K562 (cell line): ENCODE data around the gene FAM114A1. TPM values are rescaled to one million over a fixed set of nuclear protein-coding genes. Genes with fewer than 3 reads are reported as not detected.

Experiments used
- ATAC-seq: fragments of 200-7000 bp; cut with Tn5 transposase; 3 replicates; pipeline ENCODE4 v1.9.1; 2020; ENCODE audit warnings: moderate library complexity
- BruUV-seq: library from RNA; stranded (reverse); fragments of 400-500 nt; replicated peaks from 2 replicates; lab custom pipeline; 2021; lab: Mats Ljungman, UMichigan
- CTCF ChIA-PET: fragments of 300-600 bp; formaldehyde crosslinking; extraction: SDS; loops from one replicate; lab custom pipeline; 2021; ENCODE audit warnings: low intra/inter-chr PET ratio; lab: Yijun Ruan, JAX
- POLR2A ChIA-PET: fragments of 300-600, 350-650 bp; sonication (Branson Sonifier 250); formaldehyde crosslinking; extraction: SDS; loops from one replicate; lab custom pipeline; 2021; ENCODE audit warnings: antibody characterized with exemption, inconsistent platforms; lab: Yijun Ruan, JAX
- DNase-seq, 4 experiments: peaks; one replicate each; pipeline versions ENCODE4 v3.0.0 to v3.0.0-alpha.2; 2011 to 2018; ENCODE audit warnings: low spot score in 3 of 4, mixed read lengths in 3 of 4; ENCODE audit errors: extremely low read depth in 1 of 4
- FAIRE-seq: peaks from 2 replicates; lab custom pipeline; 2011; peaks lifted over from hg19 to GRCh38; lab: Jason Lieb, UNC
- H2AFZ ChIP-seq: 2 replicates; pipeline ENCODE4 v1.6.0; 2011; ENCODE audit warnings: low read depth, low read length, control low read depth, inconsistent platforms
- H3K27ac ChIP-seq: fragments of 200-600 bp; 3 replicates; pipeline ENCODE4 v1.8.0; 2011; ENCODE audit warnings: low read depth, mild to moderate bottlenecking, control low read depth, inconsistent platforms, low read length, moderate library complexity, mixed read lengths; ENCODE audit errors: extremely low read depth
- H3K27me3 ChIP-seq, 2 experiments: fragments of 300-600 bp in 1 of 2; 2 replicates in 1 of 2; 3 replicates in 1 of 2; pipeline versions ENCODE4 v1.6.0 to v1.8.0; 2011; ENCODE audit warnings: inconsistent platforms in 2 of 2, low read length in 2 of 2, mild to moderate bottlenecking in 1 of 2, mixed read lengths in 1 of 2, moderate library complexity in 1 of 2; ENCODE audit not compliant: control insufficient read depth in 2 of 2, insufficient read depth in 2 of 2
- H3K36me3 ChIP-seq: fragments of 300-600 bp; 3 replicates; pipeline ENCODE4 v1.8.0; 2011; ENCODE audit warnings: mild to moderate bottlenecking, low read length, inconsistent platforms; ENCODE audit not compliant: control insufficient read depth, insufficient read depth
- H3K4me1 ChIP-seq, 2 experiments: fragments of 200-600 bp in 1 of 2; replicated peaks in 1 of 2; 2 replicates in 1 of 2; 3 replicates in 1 of 2; pipeline versions ENCODE4 v1.5.1 to v1.8.0; 2011; ENCODE audit warnings: inconsistent platforms in 2 of 2, low read length in 2 of 2, mild to moderate bottlenecking in 1 of 2, mixed read lengths in 1 of 2, moderate library complexity in 1 of 2; ENCODE audit not compliant: control insufficient read depth in 2 of 2, insufficient read depth in 2 of 2
- H3K4me2 ChIP-seq: 2 replicates; pipeline ENCODE4 v1.6.1; 2011; ENCODE audit warnings: low read length, control low read depth, inconsistent platforms, mixed read lengths; ENCODE audit not compliant: insufficient read depth
- H3K4me3 ChIP-seq: fragments of 200-600 bp; sonication (generic), shearing (Covaris generic); 2 replicates; pipeline ENCODE4 v1.5.1; 2016; ENCODE audit warnings: control low read depth, inconsistent platforms
- H3K79me2 ChIP-seq: fragments of 200-600 bp; 3 replicates; pipeline ENCODE4 v1.8.0; 2011; ENCODE audit warnings: low read length, inconsistent platforms; ENCODE audit not compliant: control insufficient read depth, insufficient read depth
- H3K9ac ChIP-seq, 2 experiments: 2 replicates each; pipeline versions ENCODE4 v1.6.0 to v1.6.1; 2011; ENCODE audit warnings: low read depth in 2 of 2, low read length in 2 of 2, control low read depth in 1 of 2, inconsistent platforms in 1 of 2, mild to moderate bottlenecking in 1 of 2, mixed read lengths in 1 of 2; ENCODE audit not compliant: insufficient read depth in 1 of 2
- H3K9me1 ChIP-seq: one replicate; pipeline ENCODE4 v1.6.0; 2011; ENCODE audit warnings: inconsistent platforms, mild to moderate bottlenecking, low read length, moderate library complexity; ENCODE audit not compliant: control insufficient read depth, insufficient read depth
- H3K9me3 ChIP-seq: replicated peaks from 2 replicates; pipeline ENCODE4 v1.5.1; 2011; ENCODE audit warnings: low read depth, low read length, inconsistent platforms; ENCODE audit not compliant: control insufficient read depth, insufficient read depth
- H4K20me1 ChIP-seq: replicated peaks from 2 replicates; pipeline ENCODE4 v1.6.1; 2011; ENCODE audit warnings: low read length, inconsistent platforms, mixed read lengths; ENCODE audit not compliant: control insufficient read depth, insufficient read depth
- BRD9 ChIP-seq: fragments of 450-650 bp; IDR thresholded peaks from 2 replicates; pipeline ENCODE4 v1.6.1; 2018; ENCODE audit warnings: low read depth; ENCODE audit not compliant: partially characterized antibody
- CBX5 ChIP-seq: IDR thresholded peaks from 2 replicates; pipeline ENCODE4 v1.6.1; 2014; ENCODE audit warnings: low read depth, borderline replicate concordance
- CC2D1A ChIP-seq: fragments of 450-650 bp; IDR thresholded peaks from 2 replicates; pipeline ENCODE4 v1.6.1; 2017; ENCODE audit warnings: mild to moderate bottlenecking
- CEBPG ChIP-seq, 3 experiments: fragments of 200-800 bp in 1 of 3; sonication (Bioruptor generic) in 1 of 3; sonication (generic) in 1 of 3; formaldehyde crosslinking in 1 of 3; IDR thresholded peaks in 2 of 3; conservative IDR thresholded peaks in 1 of 3; 2 replicates each; pipeline versions ENCODE4 v1.6.1 to v1.8.0; 2016 to 2022; ENCODE audit warnings: missing compliant biosample characterization in 2 of 3, missing genetic modification characterization in 2 of 3, mild to moderate bottlenecking in 1 of 3, missing genetic modification reagents in 1 of 3
- CREM ChIP-seq: IDR thresholded peaks from 2 replicates; pipeline ENCODE4 v1.6.1; 2014; ENCODE audit warnings: antibody characterized with exemption, low read depth
- ESRRB ChIP-seq: fragments of 250-450 bp; sonication (Bioruptor Pico); IDR thresholded peaks from 2 replicates; pipeline ENCODE4 v1.5.0; 2020; ENCODE audit warnings: mild to moderate bottlenecking, moderate library complexity, borderline replicate concordance
- HSF4 ChIP-seq: fragments of 250-450 bp; sonication (Bioruptor Pico); IDR thresholded peaks from 2 replicates; pipeline ENCODE4 v2.1.2; 2022; ENCODE audit warnings: mild to moderate bottlenecking, moderate library complexity, borderline replicate concordance
- MYBL2 ChIP-seq, 2 experiments: fragments of 450-650 bp in 1 of 2; sonication (generic) in 1 of 2; formaldehyde crosslinking in 1 of 2; IDR thresholded peaks; 2 replicates each; pipeline versions ENCODE4 v1.6.1 to v1.8.1; 2017 to 2022; ENCODE audit warnings: borderline replicate concordance in 1 of 2, inconsistent platforms in 1 of 2, low read depth in 1 of 2, mild to moderate bottlenecking in 1 of 2, missing genetic modification reagents in 1 of 2, moderate library complexity in 1 of 2
- NELFE ChIP-seq: IDR thresholded peaks from 2 replicates; pipeline ENCODE4 v1.6.1; 2011; ENCODE audit warnings: mild to moderate bottlenecking; ENCODE audit not compliant: insufficient read depth, insufficient read length
- RAD21 ChIP-seq, 2 experiments: fragments of 250-450 bp in 1 of 2; fragments of 450-650 bp in 1 of 2; sonication (Bioruptor Pico) in 1 of 2; formaldehyde crosslinking in 1 of 2; IDR thresholded peaks in 1 of 2; conservative IDR thresholded peaks in 1 of 2; 2 replicates each; pipeline versions ENCODE4 v1.4.0 to v1.8.0; 2020 to 2022; ENCODE audit warnings: mild to moderate bottlenecking in 2 of 2, moderate library complexity in 1 of 2
- SMAD1 ChIP-seq: fragments of 150-350 bp; IDR thresholded peaks from 2 replicates; pipeline ENCODE4 v1.6.1; 2014; ENCODE audit warnings: low read length, low read depth; ENCODE audit not compliant: partially characterized antibody
- TRIM24 ChIP-seq, 2 experiments: fragments of 450-650 bp; IDR thresholded peaks; 2 replicates each; pipeline ENCODE4 v1.6.1; 2016
- ZBTB11 ChIP-seq, 3 experiments: fragments of 200-800 bp in 1 of 3; fragments of 250-450 bp in 1 of 3; fragments of 450-650 bp in 1 of 3; sonication (Bioruptor Pico) in 1 of 3; sonication (Bioruptor generic) in 1 of 3; formaldehyde crosslinking in 1 of 3; IDR thresholded peaks; 2 replicates each; pipeline versions ENCODE4 v1.6.1 to v1.8.0; 2016 to 2022; ENCODE audit warnings: mild to moderate bottlenecking in 2 of 3, missing genetic modification characterization in 2 of 3, missing compliant biosample characterization in 1 of 3, moderate library complexity in 1 of 3
- ZFP91 ChIP-seq: sonication (generic); formaldehyde crosslinking; IDR thresholded peaks from 2 replicates; pipeline ENCODE4 v1.8.0; 2022; ENCODE audit warnings: mild to moderate bottlenecking, missing genetic modification reagents
- ZFX ChIP-seq: sonication (generic); formaldehyde crosslinking; IDR thresholded peaks from 2 replicates; pipeline ENCODE4 v1.8.0; 2022; ENCODE audit warnings: mild to moderate bottlenecking, missing genetic modification reagents, moderate library complexity
- ZNF217 ChIP-seq: sonication (generic); formaldehyde crosslinking; IDR thresholded peaks from 2 replicates; pipeline ENCODE4 v1.8.0; 2022; ENCODE audit warnings: mild to moderate bottlenecking, missing genetic modification reagents
- ZNF408 ChIP-seq: fragments of 250-450 bp; sonication (Bioruptor Pico); IDR thresholded peaks from 2 replicates; pipeline ENCODE4 v1.4.0; 2020; ENCODE audit warnings: low read depth, mild to moderate bottlenecking, moderate library complexity
- WGBS: fragments of 100-300 bp; shearing (Covaris generic); methylation state at CpG from one replicate; pipeline ENCODE4 v1.1.6; 2016; ENCODE audit warnings: low coverage, mixed read lengths; ENCODE audit not compliant: insufficient coverage; ENCODE audit errors: missing lambda C conversion rate; 5-methylcytosine and 5-hydroxymethylcytosine counted together
- in situ Hi-C: fragments of 300-500 bp; cut with MboI; formaldehyde crosslinking; loops from 4 replicates; pipeline ENCODE4 v1.15.0; 2018; ENCODE audit warnings: inconsistent platforms, mixed read lengths
- intact Hi-C: fragments of 100-400 bp; cut with micrococcal nuclease; formaldehyde crosslinking; loops from 2 replicates; pipeline ENCODE4 v1.14.2; 2022
- polyA plus RNA-seq, 8 experiments: library from polyadenylated mRNA; depleted of rRNA in 4 of 8; stranded (reverse) in 5 of 8; unstranded in 3 of 8; fragments of >200 nt; fragmentation: Nextera tagmentation in 2 of 8; fragmentation: Illumina TruSeq in 1 of 8; extraction: Ambion mirVana in 2 of 8; extraction: Trizol in 1 of 8; gene quantifications; 2 replicates each; pipeline versions ENCODE4 v1.2.1 to v1.2.3, GENCODE V29; 2011 to 2014; ENCODE audit warnings: inconsistent platforms in 1 of 8, missing spikeins in 1 of 8
- total RNA-seq, 7 experiments: library from RNA; depleted of rRNA in 6 of 7; stranded (reverse); fragments of >200 nt in 6 of 7; fragmentation: Illumina TruSeq in 2 of 7; extraction: Trizol in 2 of 7; gene quantifications; 2 replicates each; pipeline versions ENCODE4 v1.2.1 to v1.2.3, GENCODE V29; 2011 to 2021; ENCODE audit warnings: low replicate concordance in 1 of 7

Gene FAM114A1
- total and polyA plus RNA-seq, 9 of the 15 experiments (the other 6 are each of a cell fraction or from before 2014, with no cell fraction given) = 1.8 to 12.0 (median 4.3) TPM

GRCh38 chr4:38834570-38834969 lies 33.0 kb upstream of the FAM114A1 start:
- in situ Hi-C loops = no loop called here
- 12% methylated on average over 4 of the region's 4 CpGs for WGBS
- Histone ChIP-seq H3K4me1 (no peaks in the 10 kb centered on the region), H3K36me3 (no peaks in the 10 kb centered on the region), H3K79me2 (no peaks in the 10 kb centered on the region), H3K4me3 (no peak overlapping the region), H3K9me3 (no peaks in the 10 kb centered on the region), H3K27ac (no peak overlapping the region), H2AFZ (no peak overlapping the region), H3K9ac (no peak overlapping the region), H3K9me1 (no peaks in the 10 kb centered on the region), H3K27me3 (no peaks in the 10 kb centered on the region; a peak in 1 of 5 replicates), H3K4me2 (no peak overlapping the region), H4K20me1 (no peaks in the 10 kb centered on the region)
- intact Hi-C loops = no loop called here
- FAIRE-seq = no peak
- ChIA-PET POLR2A (interaction anchor here (1.0 kb wide), 1 partner anchor 16 kb away, joined by 3 read pairs; no protein-coding TSS in a partner anchor), CTCF (interaction anchor here (0.6 to 0.7 kb wide), 2 partner anchors 301 to 313 kb away, joined by 3 to 4 read pairs; no protein-coding TSS in a partner anchor)
- no TSS peak for BruUV-seq
- no peak for ATAC-seq
- DNase-seq = no peak
- TF ChIP-seq HSF4 (CRISPR knock-in tag) (no peak), ZBTB11 (CRISPR knock-in tag; IDR thresholded peaks at IDR 0.05) (no peak), ZFX (CRISPR knock-in tag) (no peak), ZNF217 (CRISPR knock-in tag) (no peak), TRIM24 (IDR thresholded peaks at IDR 0.05) (no peak), CREM (no peak), ZFP91 (CRISPR knock-in tag) (no peak), CBX5 (no peak), BRD9 (no peak), ESRRB (CRISPR knock-in tag) (no peak), ZNF408 (CRISPR knock-in tag) (no peak), CC2D1A (no peak), CEBPG (CRISPR knock-in tag; IDR thresholded peaks at IDR 0.05) (no peak), CEBPG (tag; conservative IDR thresholded peaks at IDR 0.05 in 1 of 2, IDR thresholded peaks at IDR 0.05 in 1 of 2) (no peak), SMAD1 (no peak), NELFE (no peak), RAD21 (CRISPR knock-in tag; conservative IDR thresholded peaks at IDR 0.05 in 1 of 2, IDR thresholded peaks at IDR 0.05 in 1 of 2) (no peak), MYBL2 (IDR thresholded peaks at IDR 0.05; ENCODE audit: low read depth) (no peak), MYBL2 (CRISPR knock-in tag; IDR thresholded peaks at IDR 0.05; ENCODE audit: borderline replicate concordance) (no peak)
